HG03097 (cell line): ENCODE data around the gene MPRIP.
"Not testable (repeated sequence)": the region's sequence is repeated elsewhere in the genome, so short reads cannot be mapped to it uniquely, and the experiment has no call there.

Experiments
- ATAC-seq: cut with Tn5 transposase; IDR thresholded peaks from one replicate; pipeline ENCODE4 v1.9.1; 2021; ENCODE audit not compliant: unreplicated experiment, low FRiP score

MPRIP gene

DNA sequence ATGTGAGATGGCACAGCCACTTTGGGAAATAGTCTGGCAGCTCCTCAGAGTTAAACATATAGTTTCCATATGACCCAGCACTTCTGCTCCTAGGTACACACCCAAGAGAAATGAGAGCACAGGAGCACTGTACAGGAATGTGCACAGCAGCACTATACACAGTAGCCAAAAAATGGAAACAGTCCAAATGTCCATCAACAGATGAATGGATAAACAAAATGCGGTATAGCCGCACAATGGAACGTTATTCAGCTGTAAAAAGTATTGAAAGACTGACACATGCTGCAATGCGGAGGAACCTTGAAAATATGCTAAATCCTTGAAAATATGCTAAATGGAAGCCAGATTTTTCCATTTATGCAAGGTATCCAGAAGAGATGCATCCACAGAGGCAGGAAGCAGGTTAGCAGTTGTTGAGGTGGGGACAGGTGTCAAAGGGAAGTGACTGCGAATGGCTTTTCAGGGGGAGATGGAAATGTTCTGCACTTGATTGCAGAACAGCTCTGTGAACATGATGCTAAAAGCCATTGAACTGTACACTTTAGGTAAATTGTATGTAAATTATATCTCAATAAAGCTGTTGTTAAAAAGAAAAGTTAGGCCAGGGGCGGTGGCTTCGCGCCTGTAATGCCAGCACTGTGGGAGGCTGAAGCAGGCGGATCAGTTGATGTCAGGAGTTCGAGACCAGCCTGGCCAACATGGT lies 80.7 kb downstream of the MPRIP start:
- ATAC-seq = no peak

DNA sequence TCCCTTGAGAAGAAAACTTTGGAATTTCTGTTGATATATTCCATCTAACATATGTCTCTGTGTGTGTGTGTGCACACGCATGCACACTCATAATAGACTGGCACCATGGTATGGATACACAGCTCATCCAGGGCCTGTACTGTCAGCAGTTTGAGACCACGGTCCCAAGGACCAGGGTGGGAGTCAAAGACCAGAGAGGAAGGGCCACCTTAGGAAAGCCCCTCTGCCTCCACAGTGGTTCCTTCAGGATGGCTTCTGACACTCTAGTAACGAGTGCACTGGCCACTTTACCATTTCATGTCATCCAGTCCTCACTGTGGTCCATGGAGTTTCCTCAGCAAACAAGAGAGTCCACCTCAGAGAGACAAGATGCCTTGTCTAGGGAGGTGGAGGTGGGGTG lies 82.1 kb downstream of the MPRIP start:
- no peak for ATAC-seq

DNA sequence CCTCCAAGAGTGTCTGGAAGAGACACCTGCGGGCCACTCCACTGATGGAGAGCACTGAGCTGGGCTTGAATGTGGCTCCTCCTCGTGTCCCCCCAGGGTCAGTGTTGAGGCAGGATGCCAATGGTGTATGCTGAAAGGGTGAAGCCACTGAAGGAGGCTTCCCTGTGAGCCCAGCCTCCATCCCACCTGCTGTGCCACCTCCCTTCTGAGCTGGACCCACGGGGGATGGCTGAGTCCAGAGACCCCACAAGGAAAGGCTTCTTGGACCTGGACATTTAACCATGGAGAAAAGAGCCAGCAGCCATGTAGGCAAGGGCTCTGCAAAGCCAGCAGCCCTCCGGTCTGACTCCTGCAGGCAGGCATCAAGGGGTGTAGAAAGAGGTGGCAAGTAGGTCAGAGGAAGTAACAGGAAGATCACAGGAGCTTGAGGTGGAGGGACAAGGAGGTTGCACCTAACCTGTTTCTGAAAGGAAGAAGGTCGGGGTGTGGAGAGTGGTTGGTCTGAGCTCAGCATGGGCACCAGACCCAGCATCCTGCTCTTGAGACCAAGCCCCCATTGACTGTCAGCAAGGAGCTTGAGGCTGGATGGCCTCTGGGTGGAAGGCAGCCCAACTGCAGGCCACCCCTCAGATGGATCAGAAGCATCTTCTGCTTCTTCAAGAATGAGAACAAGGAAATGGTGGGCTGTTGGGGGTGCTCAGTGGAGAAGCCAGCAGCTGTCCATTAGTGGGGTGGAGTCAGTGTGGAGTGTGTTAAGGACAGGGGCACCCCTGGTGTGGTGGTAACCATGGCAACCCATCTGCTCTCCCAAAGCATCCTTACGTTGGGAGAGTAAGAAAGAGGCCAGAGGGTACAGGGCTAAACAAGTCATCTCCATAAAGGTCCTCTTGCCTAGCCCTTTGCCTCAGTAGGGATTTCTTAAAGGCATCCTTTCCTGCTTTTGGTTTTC lies 83.2 kb downstream of the MPRIP start:
- no peak for ATAC-seq

DNA sequence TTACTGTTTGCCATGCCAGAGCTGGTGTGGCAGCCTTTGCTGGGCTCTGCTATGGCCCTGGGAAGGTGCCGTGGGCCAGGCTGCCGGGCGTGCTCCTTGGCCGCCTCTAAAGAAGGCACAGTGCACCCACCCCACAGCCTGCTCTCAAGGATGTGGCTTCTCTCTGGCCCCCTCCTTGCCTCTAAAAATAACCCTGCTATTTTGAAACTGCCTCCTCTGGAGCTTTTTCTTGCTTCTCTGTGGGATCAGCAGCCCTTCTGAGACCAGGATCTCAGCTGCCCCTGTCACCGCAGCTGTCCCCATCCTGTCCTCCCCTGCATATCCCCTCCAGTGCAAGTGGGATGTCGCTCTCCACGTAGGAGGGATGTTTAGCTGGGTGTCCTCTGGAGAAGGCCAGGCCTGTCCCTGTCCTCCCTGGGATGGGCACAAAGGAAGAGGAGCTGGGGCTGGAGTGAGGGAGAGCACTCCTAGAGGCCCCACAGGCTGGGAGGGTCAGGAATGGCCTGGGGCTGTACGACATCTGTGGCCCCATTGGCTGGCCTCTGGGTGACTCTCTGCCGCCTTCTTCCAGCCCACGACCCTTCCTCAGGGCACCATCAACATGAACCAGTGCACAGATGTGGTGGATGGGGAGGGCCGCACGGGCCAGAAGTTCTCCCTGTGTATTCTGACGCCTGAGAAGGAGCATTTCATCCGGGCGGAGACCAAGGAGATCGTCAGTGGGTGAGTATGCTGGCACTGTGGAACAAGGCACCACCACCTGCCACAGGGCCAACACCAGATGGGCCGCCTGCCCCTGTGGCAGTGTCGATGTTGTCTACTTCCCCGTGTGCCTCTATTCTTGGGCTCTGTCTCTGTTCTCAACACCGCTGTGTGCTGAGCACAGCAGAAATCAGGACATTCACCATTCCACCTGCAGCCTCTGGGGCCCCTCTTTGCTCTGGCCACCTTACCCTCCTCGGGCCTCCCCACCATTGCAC lies 84.2 kb downstream of the MPRIP start:
- no peak for ATAC-seq

DNA sequence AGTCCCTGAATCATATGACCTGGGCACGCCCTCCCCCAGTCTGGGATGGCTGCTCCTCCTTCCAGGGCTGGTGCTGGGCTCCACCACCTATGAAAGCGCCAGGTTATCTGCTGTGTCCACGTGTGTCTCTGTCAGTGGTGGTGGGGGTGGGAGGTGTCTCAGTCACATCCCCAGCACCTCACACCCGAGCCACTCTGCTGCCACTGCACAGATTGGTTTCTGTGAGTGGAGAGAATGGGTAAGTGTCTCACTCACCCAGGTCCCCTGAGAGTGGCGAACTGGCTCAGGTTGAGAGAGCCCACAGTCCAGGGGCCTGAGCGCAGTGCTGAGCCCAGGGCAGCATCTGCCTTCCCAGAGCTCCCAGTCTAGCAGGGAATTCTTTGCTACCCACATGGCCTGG lies 84.9 kb downstream of the MPRIP start:
- no peak for ATAC-seq

DNA sequence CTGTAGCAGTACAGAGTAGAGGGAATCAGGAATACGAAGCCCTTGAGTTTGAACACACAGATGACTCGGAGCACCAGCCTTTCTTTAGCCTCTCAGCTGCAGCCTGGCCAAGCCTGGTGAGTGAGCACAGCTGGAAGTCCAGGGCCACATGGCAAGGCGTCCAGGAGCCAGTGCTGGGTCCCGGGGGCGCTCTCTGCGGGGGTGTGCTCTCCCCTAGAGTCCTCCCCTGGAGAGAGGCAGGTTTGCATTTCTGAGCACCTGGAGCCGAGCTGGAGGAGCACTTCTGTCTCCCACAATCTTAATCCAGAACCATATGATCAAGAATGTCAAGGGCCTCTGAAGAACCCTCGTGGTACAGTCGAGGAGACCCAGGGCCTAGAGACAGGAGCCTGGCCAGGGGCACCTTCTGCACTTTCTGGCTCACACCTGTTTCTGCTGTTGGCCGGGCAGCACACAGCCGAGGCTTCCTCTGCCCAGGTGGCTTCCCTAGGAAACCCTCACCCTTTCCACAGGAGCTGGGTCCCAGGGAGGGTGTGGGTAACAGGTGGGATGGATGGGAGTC lies 85.6 kb downstream of the MPRIP start:
- no peak for ATAC-seq

DNA sequence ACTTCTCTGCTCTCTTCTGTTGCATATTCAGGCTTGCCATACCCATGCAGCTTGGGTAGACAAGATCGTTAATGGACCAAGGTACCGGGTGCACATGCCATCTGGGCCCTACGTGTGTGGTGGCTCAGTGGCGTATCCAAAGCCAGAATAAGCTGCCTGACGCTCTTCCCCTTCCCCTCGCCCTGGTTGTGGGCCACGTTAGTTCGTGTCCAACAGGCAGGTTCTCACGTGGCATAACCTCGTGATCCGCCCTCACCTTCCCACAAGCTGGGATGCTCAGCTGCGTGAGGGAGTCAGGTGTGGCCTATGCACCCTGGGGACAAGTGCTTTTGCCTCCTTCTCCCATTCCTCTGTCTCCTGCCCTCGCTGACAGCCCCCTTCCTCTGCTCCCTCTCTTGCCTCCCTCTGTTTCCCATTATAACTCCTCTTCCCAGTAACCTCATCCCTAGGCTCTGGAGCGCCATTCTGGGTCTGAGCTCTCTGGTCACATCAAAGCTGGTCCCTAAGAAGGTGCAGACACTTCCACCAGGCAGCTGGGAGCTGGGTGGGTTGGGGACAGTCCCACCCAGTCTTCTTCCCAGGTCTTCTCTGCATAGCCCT lies 86.3 kb downstream of the MPRIP start:
- ATAC-seq = no peak

DNA sequence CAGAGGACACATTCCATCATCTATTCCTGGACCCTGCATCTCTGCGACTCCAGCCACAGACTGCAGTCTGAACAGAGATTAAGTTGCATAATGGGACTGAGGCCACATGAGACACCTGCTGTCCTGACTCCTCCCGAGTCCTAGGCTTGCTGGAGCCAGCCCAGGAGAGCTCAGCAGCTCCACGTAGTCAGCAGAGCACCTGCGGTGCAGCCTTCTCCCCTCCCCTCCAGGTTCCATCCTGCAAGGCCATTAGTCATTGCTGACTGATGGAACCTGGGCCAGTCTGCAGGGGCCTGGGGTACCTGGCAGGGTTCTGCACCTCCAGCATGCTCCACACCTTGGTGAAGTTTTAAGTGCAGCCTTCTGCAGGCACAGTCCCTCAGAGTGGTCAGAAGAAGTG lies 87.2 kb downstream of the MPRIP start:
- ATAC-seq = no peak

DNA sequence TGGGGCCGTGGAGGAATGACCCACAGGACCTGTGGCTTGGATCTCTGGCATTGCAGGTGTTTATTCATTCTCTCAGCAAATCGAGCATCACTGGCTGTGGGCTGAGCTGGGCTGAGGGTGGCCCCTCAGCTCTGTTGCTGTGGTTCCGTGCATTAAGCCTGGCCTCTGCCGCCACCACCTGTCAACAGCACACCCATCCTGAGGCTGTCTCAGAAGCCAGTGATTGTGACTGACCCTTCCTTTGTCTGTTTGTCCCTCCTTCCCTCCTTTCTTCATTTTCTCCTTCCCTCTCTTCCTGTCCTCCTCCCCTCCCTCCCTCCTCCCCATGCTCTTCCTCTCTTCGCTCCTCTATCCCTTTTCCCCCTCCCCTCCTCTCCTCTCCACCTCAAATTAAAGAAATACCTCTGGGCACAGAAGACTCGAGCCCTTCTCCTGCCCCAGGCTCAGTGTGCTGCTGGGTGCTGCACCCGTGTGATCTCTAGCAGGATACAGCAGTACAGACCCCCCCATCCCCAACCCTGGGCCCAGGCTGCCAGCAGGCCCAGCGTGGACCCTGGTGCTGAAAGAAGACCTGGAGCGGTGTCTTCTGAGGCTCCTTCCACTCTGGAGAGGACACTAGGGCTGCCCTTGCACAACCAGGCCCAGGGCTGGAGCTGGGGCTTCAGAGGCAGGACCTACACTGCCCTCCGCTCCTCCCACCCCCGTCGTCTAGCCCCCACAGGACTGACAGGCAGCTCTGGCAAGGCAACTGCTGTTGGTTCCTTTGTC lies 88.0 kb downstream of the MPRIP start:
- ATAC-seq = no peak

DNA sequence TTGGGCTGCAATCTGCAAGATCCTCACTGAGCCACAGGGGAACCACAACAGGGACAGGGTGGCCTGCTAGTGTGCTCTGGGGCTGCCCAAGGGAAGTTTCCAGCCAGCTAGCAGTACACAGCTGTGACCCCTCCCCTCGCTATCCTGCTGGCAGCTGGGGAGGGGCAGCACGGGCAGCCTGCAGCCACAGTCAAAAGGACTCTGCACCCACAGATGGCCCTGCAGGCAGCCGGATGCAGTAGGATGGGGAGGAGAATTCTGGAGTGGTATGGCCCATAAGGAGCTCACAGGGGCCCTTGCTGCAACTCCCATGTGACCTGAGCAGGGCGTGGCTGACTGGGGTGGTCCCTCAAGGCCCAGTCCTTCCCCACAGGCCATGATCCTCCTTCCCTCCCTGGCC lies 89.6 kb downstream of the MPRIP start:
- no peak for ATAC-seq

DNA sequence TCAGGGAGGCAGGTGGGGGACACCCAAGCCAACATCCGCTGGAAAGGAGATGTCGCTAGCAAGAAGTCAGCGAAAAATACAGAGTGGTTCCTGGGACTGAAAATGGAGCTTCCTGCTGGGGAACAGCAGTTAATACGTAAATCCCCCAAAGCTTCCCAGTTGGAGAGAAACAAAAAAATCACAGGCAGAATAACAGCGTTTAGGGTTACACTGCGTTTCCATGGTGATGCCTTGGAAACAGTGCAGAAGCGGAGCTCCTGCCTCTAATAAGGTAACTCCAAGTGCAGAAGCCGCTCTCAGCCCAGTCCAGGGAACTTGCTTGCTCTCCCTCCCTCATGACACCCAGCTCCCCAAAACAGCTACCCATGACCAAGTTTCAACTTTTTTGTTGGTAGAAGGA lies 90.5 kb downstream of the MPRIP start:
- no peak for ATAC-seq

DNA sequence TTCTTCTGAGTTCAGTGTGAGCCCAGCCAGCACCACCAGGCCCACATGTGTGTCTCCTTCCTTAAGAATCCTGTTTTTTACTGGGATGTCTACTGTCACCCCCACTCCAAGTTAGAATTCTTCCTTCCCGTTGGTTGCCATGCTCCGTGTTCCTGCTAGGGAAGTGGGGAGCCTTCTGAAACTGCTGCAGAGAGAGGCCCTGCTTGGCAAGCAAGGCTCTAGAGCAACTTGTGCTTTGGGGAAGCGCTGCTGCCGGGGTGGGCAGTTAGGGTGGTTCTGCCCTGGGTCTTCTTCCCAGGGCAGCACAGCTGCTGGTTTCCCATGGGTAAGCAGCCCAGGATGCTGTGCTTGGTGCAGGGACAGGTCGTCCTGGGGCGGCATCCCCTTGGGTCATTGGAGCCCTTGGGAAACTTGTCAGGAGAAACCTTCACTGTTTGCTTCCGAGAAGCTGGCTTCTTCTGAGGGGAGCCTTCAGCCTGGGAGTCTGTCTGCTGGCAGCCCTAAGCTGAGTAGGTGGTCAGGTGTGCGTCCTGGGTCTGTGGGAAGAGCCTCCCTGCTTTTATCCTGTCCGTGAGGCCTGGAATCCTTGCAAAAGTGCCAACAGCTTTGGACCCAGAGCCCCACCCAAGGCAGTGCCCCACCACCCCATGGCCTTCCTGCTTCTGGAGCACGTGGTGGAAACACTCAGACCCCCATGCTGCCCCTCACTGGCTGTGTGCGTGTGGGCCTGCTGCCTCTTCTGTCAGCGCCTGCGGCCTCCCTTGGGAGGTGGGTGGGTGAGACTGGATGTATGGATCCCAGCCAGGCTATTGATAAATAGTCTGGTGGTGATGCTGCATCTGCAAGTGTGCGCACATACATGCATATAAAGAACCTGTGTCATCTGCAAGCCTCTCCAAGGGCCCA lies 92.0 kb downstream of the MPRIP start:
- ATAC-seq = no peak

DNA sequence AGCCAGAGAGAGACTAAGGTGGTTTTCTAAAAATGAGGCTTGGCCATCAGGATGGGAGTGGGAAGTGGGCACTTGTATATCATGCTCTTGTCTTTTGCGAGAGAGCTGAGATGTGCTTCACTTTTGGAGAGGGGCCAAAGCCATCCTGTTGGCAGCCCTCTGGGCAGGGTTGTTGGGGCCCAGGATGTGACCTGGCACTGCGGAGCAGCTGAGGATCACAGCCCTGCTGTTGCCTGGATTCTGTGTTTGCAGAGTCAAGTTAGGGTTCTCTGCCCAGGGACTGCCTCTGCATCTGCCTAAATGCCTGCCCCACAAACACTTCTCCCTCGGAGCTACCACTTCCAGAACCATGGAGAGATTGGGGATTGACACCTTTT lies 92.7 kb downstream of the MPRIP start:
- no peak for ATAC-seq

DNA sequence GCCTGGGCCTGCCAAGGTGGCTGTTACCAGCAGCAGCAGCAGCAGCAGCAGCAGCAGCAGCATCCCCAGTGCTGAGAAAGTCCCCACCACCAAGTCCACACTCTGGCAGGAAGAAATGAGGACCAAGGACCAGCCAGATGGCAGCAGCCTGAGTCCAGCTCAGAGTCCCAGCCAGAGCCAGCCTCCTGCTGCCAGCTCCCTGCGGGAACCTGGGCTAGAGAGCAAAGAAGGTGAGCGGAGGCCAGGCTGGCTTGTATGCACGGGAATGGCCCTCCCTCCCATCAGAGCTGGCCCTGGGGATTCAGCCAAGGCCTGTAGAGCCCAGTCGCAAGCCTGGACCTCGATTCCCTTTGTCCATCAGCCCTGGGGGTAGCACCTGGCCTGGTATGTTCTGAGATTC lies 94.0 kb downstream of the MPRIP start:
- ATAC-seq = not testable (repeated sequence)

DNA sequence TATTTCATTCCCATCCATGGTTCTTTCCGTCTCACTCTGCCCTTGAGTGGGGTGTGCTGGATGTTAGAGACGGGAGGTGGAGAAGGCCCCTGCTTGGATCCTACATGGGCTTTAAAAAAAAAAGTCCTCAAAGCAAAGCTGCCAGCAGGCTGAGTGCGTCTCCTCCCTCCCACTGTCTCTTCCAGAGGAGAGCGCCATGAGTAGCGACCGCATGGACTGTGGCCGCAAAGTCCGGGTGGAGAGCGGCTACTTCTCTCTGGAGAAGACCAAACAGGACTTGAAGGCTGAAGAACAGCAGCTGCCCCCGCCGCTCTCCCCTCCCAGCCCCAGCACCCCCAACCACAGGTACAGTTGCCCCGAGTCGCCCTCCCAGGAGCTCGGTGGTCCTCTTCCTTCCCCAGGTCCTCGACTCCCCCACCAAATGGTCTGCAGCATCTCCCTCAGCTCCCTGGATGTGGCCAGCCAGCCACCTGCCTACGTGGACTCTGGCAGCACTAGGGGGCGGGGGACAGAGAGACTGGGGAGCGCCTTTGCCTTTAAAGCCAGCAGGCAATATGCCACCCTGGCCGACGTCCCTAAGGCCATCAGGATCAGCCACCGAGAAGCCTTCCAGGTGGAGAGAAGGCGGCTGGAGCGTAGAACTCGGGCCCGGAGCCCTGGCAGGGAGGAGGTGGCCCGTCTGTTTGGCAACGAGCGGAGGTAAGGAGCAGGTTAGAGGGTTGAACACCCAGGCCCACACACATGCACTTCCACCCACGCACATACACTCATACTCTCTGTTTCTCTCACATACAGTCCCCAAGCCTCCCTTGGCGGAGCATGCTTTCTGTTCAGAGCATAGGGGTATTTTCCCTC lies 95.7 kb downstream of the MPRIP start:
- no peak for ATAC-seq

DNA sequence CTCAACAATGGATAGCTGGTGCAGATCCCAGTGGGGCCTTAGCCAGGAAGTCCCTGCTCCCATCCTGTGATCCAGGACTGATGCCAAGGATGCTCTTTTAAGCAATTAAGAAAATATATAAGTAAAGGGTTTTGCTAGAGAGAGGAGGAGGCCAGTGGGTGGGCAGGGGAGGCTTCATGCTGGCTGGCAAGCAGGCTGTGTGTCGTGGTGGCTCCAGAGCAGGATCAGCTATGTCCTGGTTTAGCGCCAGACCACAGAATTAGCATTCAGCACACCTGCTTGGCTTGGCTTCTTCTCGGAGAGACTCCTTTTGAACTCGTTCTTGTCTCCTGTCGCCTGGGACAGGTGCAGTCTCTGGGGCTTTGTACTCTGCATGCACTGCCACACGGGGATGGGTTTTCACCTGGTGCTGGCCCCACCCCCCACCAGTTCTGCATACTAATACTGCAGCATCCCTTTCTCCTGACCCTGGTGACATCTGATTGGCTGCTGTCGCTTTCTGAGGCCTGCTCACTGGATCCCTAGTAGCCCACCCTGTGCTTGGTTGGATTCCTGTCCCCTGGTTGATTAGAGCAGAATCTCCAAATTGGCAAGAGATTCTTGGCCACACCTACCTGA lies 97.8 kb downstream of the MPRIP start:
- no peak for ATAC-seq

DNA sequence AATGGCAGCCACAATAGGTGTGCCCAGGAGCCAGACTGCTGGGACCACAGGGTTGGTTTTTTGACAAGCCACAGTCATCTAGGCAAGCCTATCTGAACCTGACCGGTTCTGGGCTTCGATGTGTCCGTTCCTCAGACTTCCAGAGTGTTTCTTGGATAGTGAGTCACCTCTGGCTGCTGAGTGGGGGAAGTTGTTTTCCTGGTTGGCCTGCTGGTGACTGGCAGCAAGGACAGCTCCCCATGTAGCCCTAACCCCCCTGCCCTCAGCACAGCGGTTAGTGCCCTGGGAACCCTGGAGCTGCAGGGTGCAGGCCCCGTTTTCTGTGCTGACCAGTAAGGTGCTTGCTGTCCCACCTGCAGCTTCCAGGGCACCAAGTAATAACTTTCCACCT lies 98.3 kb downstream of the MPRIP start:
- no peak for ATAC-seq
